GM12874 (cell line): ENCODE data around the gene FEM1A.

Experiments
- CTCF ChIP-seq: IDR thresholded peaks from 2 replicates; pipeline ENCODE4 v1.5.1; 2011; ENCODE audit warnings: low read depth, mild to moderate bottlenecking, control low read depth, low read length, moderate library complexity; ENCODE audit not compliant: insufficient read depth

Gene FEM1A

GRCh38 chr19:4847190-4847973 lies 55.8 kb downstream of the FEM1A start:
- no peak for TF ChIP-seq CTCF

- TF ChIP-seq CTCF: no peak
Observed at GRCh38 chr19:4849019-4849418, 57.5 kb downstream of the FEM1A start.
